ENCODE data around the gene CDNF. TPM values are rescaled to one million over a fixed set of nuclear protein-coding genes. Genes with fewer than 3 reads are reported as not detected.
A peak's percentile ranks its signal among the peaks of the same experiment; 100 is the strongest.

Gene CDNF
- total and polyA plus RNA-seq, 3 experiments from 2014 or later: 0.47 to 1.2 (median 0.96) TPM

- ChIA-PET CTCF (no interaction called here), POLR2A (no interaction called here)
- Mint-ChIP-seq H3K4me3 (no peak overlapping the region), H3K4me1 (peaks cover 2 to 3% (median 3%) of the 10 kb centered on the region in 3 donors), H3K36me3 (peaks cover 8 to 72% (median 24%) of the 10 kb centered on the region in 3 donors), H3K9me3 (no peaks in the 10 kb centered on the region), H3K27me3 (no peaks in the 10 kb centered on the region), H3K27ac (peak overlapping the region in 1 of 8 donors; percentile 66)
- Histone ChIP-seq H3K27me3 (ENCODE audit: insufficient read depth, low read length, poor library complexity, severe bottlenecking) (no peaks in the 10 kb centered on the region), H3K36me3 (ENCODE audit: insufficient read depth, low read length) (peaks cover 9% of the 10 kb centered on the region), H3K9me3 (ENCODE audit: low read length) (no peaks in the 10 kb centered on the region), H3K4me1 (ENCODE audit: insufficient read depth, low read length) (no peaks in the 10 kb centered on the region), H3K4me3 (ENCODE audit: low read length) (no peak overlapping the region), H3K27ac (ENCODE audit: low read depth, low read length) (no peak overlapping the region)
- no peak for DNase-seq
These were observed 20.6 kb upstream of the CDNF start for GRCh38 chr10:14858338-14858960.

DNA sequence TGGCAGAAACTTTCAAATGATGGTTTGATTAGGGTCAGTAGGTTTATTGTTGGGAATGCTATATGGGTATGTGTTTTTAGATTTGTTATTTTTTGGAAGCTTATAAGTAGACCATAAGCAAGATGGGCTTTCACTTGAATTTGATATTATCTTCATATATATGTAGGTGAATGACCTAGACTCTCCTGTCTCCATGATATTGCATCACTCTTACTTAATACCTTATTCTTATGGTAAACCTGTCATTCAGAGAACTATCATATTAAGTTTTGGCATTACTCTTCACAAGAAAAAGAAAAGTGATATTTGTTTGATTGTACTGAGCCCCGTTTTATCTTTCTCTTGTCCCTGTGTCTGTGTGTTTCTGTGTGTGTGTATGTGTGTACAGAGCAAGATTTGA is 17.6 kb upstream of the CDNF start:
- Mint-ChIP-seq H3K9me3 (no peaks in the 10 kb centered on the region), H3K27me3 (no peaks in the 10 kb centered on the region), H3K36me3 (peaks cover 10 to 77% (median 20%) of the 10 kb centered on the region in 3 donors), H3K4me3 (no peak overlapping the region), H3K27ac (peak overlapping the region in 1 of 8 donors; percentile 27), H3K4me1 (peaks cover 0 to 3% (median 2%) of the 10 kb centered on the region in 3 donors)
- POLR2A ChIA-PET: no interaction called here
- DNase-seq: no peak
- no peaks in the 10 kb centered on the region for H3K4me1 ChIP-seq (ENCODE audit: insufficient read depth, low read length)
- no peak overlapping the region for H3K4me3 ChIP-seq (ENCODE audit: low read length)
- CTCF ChIA-PET: no interaction called here
- H3K9me3 ChIP-seq (ENCODE audit: low read length): no peaks in the 10 kb centered on the region
- H3K36me3 ChIP-seq (ENCODE audit: insufficient read depth, low read length): peaks cover 9% of the 10 kb centered on the region
- H3K27ac ChIP-seq (ENCODE audit: low read depth, low read length): no peak overlapping the region
- no peaks in the 10 kb centered on the region for H3K27me3 ChIP-seq (ENCODE audit: insufficient read depth, low read length, poor library complexity, severe bottlenecking)

DNA sequence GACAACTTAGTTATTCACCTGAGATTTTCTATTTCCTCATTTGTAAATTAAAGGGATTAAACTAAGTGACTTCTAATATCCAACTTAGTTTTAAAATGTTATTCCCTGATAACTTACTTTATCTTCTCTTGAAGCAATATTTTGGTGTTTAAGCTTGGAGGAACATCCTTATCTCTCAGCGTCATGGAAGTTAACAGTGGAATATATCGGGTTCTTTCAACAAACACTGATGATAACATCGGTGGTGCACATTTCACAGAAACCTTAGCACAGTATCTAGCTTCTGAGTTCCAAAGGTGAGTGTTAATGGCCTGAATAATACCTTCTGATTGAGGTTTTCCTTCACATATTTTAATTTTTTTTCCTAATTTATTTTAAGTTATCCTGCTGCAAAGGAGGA is 14.4 kb upstream of the CDNF start:
- Mint-ChIP-seq H3K27ac (no peak overlapping the region), H3K27me3 (no peaks in the 10 kb centered on the region), H3K4me3 (no peak overlapping the region), H3K4me1 (peaks cover 0 to under 1% (median 0%) of the 10 kb centered on the region in 3 donors), H3K36me3 (peaks cover 7 to 67% (median 19%) of the 10 kb centered on the region in 3 donors), H3K9me3 (no peaks in the 10 kb centered on the region)
- Histone ChIP-seq H3K4me1 (ENCODE audit: insufficient read depth, low read length) (no peaks in the 10 kb centered on the region), H3K27ac (ENCODE audit: low read depth, low read length) (no peak overlapping the region), H3K36me3 (ENCODE audit: insufficient read depth, low read length) (peaks cover 9% of the 10 kb centered on the region), H3K9me3 (ENCODE audit: low read length) (no peaks in the 10 kb centered on the region), H3K4me3 (ENCODE audit: low read length) (no peak overlapping the region), H3K27me3 (ENCODE audit: insufficient read depth, low read length, poor library complexity, severe bottlenecking) (no peaks in the 10 kb centered on the region)
- POLR2A ChIA-PET: no interaction called here
- CTCF ChIA-PET: interaction anchor here (1.8 kb wide), 1 partner anchor 15 kb away, joined by 5 read pairs; no protein-coding TSS in a partner anchor
- DNase-seq: no peak

DNA sequence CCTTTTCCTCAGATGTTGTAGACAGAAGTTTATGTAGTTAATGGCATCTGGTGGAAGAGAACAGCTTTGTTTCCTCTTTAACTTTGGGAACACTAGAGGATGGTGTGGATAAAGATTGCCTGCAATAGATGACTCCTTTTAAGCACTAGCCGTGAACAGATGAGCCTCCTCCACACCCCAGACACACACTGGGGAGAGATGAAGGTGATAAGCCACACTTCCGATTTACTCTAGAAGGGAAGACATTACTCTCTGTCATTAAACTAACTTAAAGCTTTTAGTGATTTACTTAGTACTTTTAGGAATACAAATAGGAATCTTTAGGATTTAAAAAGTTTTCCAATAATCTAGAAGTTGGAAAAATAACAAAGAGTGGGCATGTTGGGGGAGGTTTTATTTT is 7.1 kb upstream of the CDNF start:
- ChIA-PET CTCF (no interaction called here), POLR2A (no interaction called here)
- Mint-ChIP-seq H3K9me3 (no peaks in the 10 kb centered on the region), H3K36me3 (peaks cover 0 to 78% (median 23%) of the 10 kb centered on the region in 3 donors), H3K4me3 (no peak overlapping the region), H3K27ac (peak overlapping the region in 1 of 8 donors; percentile 19), H3K4me1 (peaks cover 17 to 34% (median 29%) of the 10 kb centered on the region in 3 donors), H3K27me3 (no peaks in the 10 kb centered on the region)
- H3K27me3 ChIP-seq (ENCODE audit: insufficient read depth, low read length, poor library complexity, severe bottlenecking): no peaks in the 10 kb centered on the region
- no peaks in the 10 kb centered on the region for H3K4me1 ChIP-seq (ENCODE audit: insufficient read depth, low read length)
- no peak overlapping the region for H3K27ac ChIP-seq (ENCODE audit: low read depth, low read length)
- peaks cover 35% of the 10 kb centered on the region for H3K36me3 ChIP-seq (ENCODE audit: insufficient read depth, low read length)
- no peak overlapping the region for H3K4me3 ChIP-seq (ENCODE audit: low read length)
- DNase-seq: no peak
- no peaks in the 10 kb centered on the region for H3K9me3 ChIP-seq (ENCODE audit: low read length)

DNA sequence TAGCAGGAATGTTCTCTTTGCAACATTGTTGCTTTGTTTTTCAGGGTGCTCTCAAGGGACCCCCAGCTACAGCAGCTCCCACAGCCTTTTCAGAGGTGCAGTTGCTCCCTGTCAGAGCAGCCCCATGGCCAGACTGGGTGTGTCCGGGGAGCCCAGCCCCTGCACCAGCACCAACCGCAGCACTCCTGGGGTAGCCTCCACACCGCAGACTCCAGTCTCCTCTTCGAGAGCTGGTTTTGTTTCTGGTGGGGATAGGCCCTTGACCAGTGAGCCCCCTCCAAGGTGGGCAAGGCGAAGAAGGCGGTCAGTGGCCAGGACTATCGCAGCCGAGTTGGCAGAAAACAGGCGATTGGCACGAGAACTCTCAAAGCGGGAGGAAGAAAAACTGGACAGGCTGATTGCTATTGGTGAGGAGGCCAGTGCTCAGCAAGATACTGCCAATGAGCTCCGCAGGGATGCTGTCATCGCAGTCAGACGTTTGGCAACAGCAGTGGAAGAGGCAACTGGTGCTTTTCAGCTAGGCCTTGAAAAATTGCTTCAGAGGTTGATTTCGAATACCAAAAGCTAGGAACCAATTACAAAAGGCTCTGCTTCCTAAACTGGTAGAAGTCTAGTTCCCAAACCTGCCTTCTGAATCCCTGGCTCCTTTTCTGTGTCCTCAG is 5.6 kb upstream of the CDNF start:
- Mint-ChIP-seq H3K4me3 (no peak overlapping the region), H3K27ac (peak overlapping the region in 1 of 8 donors; percentile 58), H3K36me3 (peaks cover 0 to 72% (median 21%) of the 10 kb centered on the region in 3 donors), H3K4me1 (peaks cover 27 to 45% (median 40%) of the 10 kb centered on the region in 3 donors), H3K9me3 (no peaks in the 10 kb centered on the region), H3K27me3 (no peaks in the 10 kb centered on the region)
- ChIA-PET POLR2A (no interaction called here), CTCF (interaction anchor here (1.2 kb wide), 2 partner anchors 21 to 300 kb away, joined by 3 to 4 read pairs; no protein-coding TSS in a partner anchor)
- no peak for DNase-seq
- Histone ChIP-seq H3K27me3 (ENCODE audit: insufficient read depth, low read length, poor library complexity, severe bottlenecking) (no peaks in the 10 kb centered on the region), H3K4me1 (ENCODE audit: insufficient read depth, low read length) (peaks cover 10% of the 10 kb centered on the region), H3K4me3 (ENCODE audit: low read length) (no peak overlapping the region), H3K9me3 (ENCODE audit: low read length) (no peaks in the 10 kb centered on the region), H3K27ac (ENCODE audit: low read depth, low read length) (no peak overlapping the region), H3K36me3 (ENCODE audit: insufficient read depth, low read length) (peaks cover 35% of the 10 kb centered on the region)

DNA sequence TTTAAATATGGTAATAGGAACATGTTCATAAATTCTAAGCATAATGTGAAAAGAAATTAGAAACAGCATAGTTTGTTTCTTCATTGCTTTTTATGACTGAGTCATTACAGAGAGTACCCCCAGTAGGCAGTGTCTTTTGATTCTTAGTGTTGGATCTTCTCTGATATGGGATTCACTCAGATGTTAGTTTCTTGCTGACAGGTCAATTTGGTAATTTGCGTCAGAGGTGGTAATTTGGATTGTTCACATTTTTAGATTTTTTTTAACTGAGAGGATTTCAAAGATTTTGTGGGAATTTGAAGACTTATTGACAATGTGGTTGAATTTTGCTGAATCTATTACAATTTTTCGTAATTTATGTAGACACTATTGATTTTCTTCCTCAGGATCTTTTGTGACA is 2.3 kb upstream of the CDNF start:
- Mint-ChIP-seq H3K9me3 (no peaks in the 10 kb centered on the region), H3K27ac (peak overlapping the region in 2 of 8 donors; percentile 56 to 72), H3K4me1 (peaks cover 32 to 56% (median 49%) of the 10 kb centered on the region in 3 donors), H3K27me3 (no peaks in the 10 kb centered on the region), H3K4me3 (peak overlapping the region; percentile 6 to 99 (median 93)), H3K36me3 (peaks cover 0 to 66% (median 14%) of the 10 kb centered on the region in 3 donors)
- ChIA-PET POLR2A (no interaction called here), CTCF (no interaction called here)
- H3K27ac ChIP-seq (ENCODE audit: low read depth, low read length): no peak overlapping the region
- H3K9me3 ChIP-seq (ENCODE audit: low read length): no peaks in the 10 kb centered on the region
- no peak overlapping the region for H3K4me3 ChIP-seq (ENCODE audit: low read length)
- peaks cover 35% of the 10 kb centered on the region for H3K36me3 ChIP-seq (ENCODE audit: insufficient read depth, low read length)
- peaks cover 22% of the 10 kb centered on the region for H3K4me1 ChIP-seq (ENCODE audit: insufficient read depth, low read length)
- no peak for DNase-seq
- H3K27me3 ChIP-seq (ENCODE audit: insufficient read depth, low read length, poor library complexity, severe bottlenecking): no peaks in the 10 kb centered on the region

- H3K27ac ChIP-seq (ENCODE audit: low read depth, low read length): peak overlapping the region; percentile 98
- Mint-ChIP-seq H3K9me3 (no peaks in the 10 kb centered on the region), H3K4me1 (peaks cover 27 to 47% (median 46%) of the 10 kb centered on the region in 3 donors), H3K27me3 (no peaks in the 10 kb centered on the region), H3K36me3 (peaks cover 0 to 57% (median 10%) of the 10 kb centered on the region in 3 donors), H3K4me3 (peak overlapping the region; percentile 93 to 99 (median 96)), H3K27ac (peak overlapping the region; percentile 80 to 99 (median 90))
- no peak for DNase-seq
- peaks cover 22% of the 10 kb centered on the region for H3K4me1 ChIP-seq (ENCODE audit: insufficient read depth, low read length)
- H3K9me3 ChIP-seq (ENCODE audit: low read length): no peaks in the 10 kb centered on the region
- H3K36me3 ChIP-seq (ENCODE audit: insufficient read depth, low read length): peaks cover 35% of the 10 kb centered on the region
- CTCF ChIA-PET: interaction anchor here (0.9 to 3.0 kb wide), 2 partner anchors 39 to 43 kb away, joined by 3 to 13 read pairs; partner anchors contain the start of gene SUV39H2
- peak overlapping the region; percentile 93 for H3K4me3 ChIP-seq (ENCODE audit: low read length)
- POLR2A ChIA-PET: interaction anchor here (0.5 to 3.6 kb wide), 3 partner anchors 39 to 743 kb away, joined by 8 to 35 read pairs (median 11); partner anchors contain the start of genes DCLRE1C and SUV39H2
- no peaks in the 10 kb centered on the region for H3K27me3 ChIP-seq (ENCODE audit: insufficient read depth, low read length, poor library complexity, severe bottlenecking)
These were observed 1.5 kb upstream of the CDNF start for GRCh38 chr10:14839305-14839695.
